Lung microvascular endothelial cell (primary cell): Measurements from ENCODE around the gene LAPTM5. TPM values are rescaled to one million over a fixed set of nuclear protein-coding genes. Genes with fewer than 3 reads are reported as not detected.

Source experiments
- DNase-seq, 2 donors: peaks; one replicate each; pipeline versions ENCODE4 v3.0.0 to v3.0.0-alpha.2; 2010; ENCODE audit warnings: low read depth in 2 of 2
- total RNA-seq: library from RNA; depleted of rRNA; stranded (reverse); fragments of >200 nt; gene quantifications from 2 replicates; pipeline ENCODE4 v1.2.1, GENCODE V29; 2014

LAPTM5 gene
- total RNA-seq, 1 donor from 2014 or later, result 66.7 TPM

DNA sequence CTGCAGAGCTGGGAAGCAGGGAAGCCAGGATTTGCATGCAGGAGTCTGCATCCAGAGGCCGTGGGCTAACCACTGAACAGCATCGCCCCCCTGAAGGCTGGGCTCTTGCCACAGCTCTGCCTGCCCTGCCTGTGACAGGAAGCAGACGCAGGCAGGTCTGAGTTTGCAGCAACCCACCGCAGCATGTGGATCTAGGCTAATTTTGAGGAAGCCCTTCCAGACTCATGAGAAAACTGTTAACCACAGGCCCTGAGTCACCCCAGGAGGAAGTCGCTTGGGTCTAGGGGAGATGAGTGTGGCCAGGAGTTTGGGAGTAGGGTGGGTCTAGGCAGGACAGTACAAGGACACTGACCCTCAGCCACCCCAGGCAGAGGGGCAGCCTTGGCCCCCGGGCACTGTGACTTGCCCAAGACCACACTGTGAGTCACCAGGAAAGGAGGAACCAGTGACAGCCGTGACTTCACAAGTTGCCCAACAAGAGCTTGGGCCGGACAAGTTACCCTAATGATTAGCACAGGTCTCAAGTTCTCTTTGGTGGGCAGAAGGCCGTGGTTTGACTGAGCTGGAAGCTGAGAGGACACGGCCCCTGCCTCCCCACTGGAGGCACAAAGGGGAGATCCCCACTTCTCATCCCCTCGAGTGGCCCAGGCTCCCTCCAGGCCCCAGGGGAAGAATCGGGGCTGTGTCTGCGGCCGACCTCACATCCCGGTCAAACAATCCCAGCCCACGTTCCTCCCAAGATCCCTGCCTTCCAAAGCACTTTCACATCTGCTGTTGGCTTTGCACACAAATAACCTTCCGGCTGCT, 826 bp downstream of the LAPTM5 start:
- peak; percentile 40 to 79 for DNase-seq

DNA sequence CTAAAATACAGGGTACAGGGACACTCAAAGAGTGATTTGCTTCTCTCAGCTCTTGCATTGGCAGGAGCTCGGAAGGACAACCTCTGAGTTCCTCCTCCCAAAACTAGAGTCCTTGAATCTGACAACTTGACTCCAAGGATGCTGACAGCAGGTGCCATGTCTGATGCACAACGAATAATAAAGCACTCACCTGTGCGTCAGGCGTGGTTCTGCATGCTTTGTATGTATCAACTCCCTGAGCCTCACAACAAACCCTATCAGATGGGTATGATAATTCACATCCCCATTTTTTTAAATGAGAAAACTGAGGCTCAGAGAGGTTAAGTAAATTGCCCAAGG, 1.4 kb downstream of the LAPTM5 start:
- DNase-seq, result no peak

DNA sequence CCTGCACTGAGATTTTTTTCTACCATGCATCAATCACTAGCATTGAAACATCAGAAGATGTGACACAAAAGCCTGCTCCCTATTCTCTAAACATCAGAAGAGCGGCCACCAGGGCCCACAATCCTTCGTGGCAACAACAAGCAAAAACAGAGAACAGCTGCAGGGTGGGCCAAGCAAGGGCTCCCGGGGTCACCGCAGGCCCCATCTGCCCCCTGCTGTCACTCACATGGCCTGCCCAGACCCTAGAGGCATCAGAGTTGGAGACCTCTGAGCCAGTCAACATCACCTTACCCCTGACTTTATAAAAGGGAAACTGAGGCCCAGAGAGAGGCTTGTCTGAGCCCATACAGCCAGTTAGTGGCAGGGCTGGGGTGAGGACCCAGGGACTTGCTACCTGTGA, 1.8 kb downstream of the LAPTM5 start:
- DNase-seq, result no peak

DNA sequence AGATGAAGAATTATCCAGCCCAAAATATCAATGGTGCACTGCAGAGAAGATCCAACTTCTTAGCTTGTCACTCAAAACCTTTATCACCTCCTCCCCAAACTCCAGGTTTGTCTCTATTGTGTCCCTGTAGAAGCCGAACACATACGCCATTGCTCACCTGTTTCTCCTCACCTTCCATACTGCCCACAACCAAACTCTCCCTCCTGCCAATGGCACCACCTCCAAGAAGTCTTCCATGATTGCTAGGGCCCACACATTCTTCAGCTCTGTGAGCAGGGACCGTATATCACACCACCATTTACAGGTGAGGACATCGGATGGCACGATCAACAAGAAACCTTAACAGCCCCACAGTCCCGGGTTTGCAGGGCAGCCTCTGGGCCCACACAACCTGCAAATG, 2.2 kb downstream of the LAPTM5 start:
- DNase-seq, result no peak

DNA sequence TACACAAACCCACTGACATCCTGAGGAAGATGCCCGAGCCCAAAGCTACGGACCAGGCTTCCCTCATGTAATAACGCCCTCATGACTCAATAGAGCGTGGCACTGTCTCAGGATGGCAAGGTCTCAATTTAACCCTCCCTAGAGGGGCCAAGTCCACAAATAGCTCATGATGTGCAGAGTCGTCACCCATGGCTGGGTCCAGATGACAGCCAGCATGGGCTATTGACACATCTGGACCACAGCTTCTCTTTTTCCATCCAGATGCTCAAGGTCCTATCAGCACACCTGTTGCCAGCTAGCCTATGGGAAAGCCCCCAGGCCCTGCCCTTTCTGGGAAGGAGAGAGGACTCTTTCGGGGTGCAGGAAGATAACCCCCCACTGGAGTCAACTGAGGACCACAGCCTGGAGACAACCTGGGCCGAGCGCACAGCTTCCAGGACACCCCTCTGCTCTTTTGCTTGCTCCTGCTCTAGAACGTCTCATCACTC, 2.8 kb downstream of the LAPTM5 start:
- no peak for DNase-seq

DNA sequence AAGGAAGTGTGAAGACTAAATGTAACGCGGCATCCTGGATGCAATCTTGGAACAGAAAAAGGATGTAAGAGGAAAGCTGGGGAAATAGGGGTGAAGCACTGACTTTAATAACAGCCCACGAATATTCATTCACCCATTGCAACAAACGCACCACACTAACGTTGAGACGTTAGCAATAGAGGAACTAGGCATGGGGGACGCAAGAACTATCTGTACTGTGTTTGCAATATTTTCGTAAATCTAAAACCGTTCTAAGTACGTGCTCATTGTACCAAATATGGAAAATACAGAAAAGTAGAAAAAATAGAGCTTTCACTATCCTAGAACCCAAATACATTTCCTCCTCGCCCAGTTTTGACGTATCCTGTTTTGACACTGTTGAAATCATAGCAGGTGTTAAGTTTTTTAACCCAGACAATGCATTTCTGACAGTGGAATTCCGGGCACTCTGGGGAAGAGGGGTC, 3.9 kb downstream of the LAPTM5 start:
- peak in 1 of 2 donors; percentile 57 for DNase-seq

DNA sequence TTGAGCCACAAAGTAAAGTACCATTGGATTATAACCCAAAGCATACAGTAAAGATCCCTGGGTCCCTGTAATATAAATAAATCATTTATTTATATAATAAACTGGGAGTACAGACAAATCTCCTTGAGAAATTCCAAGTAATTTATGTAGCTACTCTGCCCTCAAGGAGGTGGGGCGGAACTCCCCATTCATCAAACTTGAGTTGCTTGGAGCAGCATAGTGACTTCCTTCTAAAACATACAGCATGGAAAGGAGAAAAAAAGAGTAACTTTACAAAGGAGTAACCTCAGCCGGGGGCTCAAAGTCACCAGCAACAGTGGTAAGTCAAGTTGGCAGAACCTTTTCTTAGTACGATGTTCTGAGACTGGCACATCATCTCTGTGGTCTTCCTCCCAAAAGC, 4.5 kb downstream of the LAPTM5 start:
- DNase-seq, result no peak

DNA sequence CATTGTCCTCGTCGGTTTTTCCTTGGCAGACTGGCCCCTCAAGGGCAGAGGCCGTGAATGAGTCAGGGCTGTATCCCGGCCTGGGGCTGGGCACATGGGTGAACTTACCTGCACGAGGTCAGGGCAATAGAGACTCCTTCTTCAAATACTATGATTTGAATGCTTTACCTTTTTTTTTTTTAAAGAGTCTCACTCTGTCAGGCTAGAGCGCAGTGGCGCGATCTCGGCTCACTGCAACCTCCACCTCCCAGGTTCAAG, 5.0 kb downstream of the LAPTM5 start:
- DNase-seq, result no peak

DNA sequence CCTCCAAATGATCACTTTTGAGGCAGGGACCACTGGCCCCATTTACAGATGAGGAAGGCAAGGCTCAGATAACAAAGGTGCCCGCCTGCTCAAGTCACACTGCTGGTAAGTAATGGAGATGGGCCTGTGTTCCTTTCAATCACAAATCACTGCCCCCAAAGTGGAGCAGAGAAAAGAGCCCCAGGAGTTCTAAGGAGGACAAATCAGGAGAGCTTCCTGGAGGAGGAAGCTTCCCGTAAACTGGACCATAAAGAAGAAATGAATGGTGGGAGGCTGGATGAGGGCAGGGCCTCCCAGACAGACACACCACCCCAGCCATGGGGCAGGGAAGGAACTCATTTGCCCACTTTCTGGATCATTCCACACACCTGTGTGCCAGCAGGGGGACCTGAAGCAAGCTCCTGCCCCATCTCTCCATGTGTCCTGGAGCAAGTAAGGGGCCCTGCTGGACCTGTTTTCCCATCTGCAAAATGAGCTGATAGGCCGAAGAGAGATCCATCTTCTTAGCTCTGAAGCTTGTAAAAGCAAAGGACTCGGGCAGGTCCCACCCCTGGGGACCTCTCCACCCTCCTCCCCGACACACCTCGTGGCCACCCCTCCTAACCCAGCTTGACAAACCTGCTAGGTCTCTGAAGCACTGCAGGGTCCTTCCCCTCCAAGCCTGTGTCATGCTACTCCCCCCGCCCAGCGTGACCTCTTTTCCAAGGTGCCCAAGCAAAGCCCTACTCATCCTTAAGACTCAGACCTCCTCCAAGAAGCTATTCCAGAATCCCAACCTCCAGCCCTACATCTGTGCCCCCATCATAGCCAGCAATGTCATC, 5.5 kb downstream of the LAPTM5 start:
- DNase-seq, result no peak

DNA sequence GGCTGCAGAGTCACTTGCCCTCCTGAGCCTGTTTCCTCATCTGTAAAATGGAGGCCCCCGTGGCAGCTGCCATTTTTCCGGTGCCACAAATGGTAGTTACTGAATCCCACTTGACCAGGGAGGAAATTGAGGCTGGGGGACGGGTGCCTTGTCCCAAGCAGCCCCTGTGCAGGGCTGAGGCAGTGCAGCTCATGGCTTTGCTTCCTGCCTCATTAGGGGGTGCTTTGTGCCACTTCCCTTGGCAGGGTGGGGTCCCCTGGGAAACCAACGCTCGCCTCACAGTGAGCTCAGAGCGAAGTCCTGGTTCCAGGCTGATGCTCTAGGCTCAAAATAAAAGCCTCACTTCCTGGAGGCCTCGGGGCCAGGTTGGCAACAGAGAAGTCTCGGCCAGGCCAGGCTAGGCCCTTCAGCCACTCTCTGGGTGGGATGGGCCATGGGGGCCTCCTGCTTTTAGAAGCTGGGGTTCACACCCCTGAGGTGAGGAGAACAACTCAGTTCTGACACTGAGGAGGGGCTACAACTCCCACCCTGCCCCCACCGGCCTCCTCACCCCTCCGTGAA, 6.8 kb downstream of the LAPTM5 start:
- DNase-seq, result no peak

DNA sequence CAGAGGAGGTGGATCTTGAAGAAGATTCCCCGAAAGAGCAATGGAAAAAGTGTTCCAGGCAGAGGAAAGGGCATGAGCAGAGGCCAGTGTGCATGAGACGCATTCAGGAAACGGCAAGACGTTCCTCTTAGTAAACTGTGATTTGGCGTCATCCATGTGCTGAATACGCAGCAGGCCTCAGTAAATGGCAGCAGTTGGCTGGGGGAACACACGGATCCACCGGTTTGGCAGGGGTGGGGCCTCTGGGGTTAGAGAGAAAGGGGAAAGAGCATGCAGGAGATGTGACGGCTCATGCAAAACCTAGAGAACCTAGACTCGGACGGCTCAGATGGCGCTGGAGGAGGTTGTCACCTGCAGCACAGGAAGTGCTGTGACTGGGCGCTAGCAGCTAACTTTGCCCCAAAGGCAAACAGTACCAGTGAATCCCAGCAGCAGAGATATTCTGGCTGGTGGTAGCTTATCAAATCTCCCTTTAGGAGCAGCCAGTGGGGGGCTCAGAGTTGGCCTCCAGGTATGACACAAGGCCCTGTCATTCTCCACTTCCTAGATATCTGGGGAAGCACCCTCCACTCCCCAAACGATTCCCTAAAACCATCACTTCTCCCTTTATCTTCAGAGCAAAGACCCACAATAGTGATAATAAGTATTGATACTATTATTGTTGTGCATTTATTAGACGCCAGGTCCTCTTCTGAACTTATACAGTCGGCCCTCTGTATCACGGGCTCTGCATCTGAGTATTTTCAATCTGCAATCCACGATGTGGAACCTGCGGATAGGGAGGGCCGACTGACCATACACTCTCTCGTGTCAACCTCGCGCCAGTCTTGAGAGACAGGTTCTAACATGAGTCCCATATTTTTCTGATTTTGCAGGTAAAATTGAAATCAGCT, 7.6 kb downstream of the LAPTM5 start:
- DNase-seq, result no peak

DNA sequence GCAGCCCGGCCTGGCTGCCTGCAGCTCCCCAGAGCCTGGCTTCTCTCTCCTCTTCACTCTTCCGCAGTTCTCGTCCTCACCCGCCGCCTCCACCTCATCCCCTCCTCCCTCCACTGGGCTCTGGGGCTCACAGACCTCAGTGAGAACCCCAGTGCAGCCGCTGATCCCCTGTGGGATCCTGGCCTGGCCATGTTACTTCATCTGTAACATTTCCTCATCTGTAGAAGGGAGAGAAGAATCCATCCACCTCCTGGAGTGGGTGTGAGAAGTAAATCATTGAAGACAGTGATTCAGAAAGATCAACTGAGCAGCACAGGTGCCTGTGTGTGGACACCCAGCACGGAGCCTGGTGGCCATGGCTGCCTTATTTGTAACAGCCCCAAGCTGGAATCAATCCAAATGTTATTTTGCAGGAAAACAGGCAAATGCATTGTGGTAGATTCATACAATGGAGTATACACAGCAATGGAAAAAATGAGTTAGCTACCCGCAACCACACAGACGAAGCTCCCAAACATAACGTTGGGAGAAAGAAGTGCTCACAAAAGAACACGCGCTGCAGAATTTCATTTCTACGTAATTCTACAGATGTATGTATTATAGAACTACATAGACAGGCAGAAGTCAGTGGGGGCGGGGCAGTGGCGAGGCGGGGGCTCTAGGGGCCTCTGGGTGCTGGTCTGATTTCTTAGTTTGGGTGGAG, 8.7 kb downstream of the LAPTM5 start:
- DNase-seq, result peak in 1 of 2 donors; percentile 96

DNA sequence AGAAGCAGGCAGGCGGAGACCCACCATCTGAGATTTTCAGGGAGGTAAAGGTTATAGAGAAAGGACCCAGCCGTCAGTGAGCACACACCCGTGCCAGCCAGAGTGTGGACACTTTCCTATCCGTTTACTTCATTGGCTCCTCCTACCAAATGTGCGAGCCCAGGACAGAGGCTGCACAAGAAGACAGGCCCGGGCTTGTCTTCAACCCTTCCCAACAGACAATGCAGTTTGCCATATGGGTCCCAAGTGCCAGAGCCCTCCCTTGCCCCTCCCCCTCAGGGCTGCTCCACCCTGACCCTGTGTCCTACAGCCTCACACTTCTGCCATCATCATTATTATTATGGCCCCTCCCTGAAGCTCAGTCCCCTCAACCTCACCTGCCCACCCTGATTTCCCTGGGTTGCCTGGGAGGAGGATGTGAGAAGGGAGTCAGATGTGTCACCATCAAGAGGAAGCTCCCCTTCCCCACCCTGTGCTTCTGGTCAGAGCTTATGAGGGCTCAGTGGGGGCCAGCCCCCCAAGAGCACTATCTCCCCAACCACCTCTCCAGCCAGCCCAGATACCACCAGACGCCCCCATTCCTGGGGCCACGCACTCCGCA, 9.4 kb downstream of the LAPTM5 start:
- DNase-seq, result no peak

DNA sequence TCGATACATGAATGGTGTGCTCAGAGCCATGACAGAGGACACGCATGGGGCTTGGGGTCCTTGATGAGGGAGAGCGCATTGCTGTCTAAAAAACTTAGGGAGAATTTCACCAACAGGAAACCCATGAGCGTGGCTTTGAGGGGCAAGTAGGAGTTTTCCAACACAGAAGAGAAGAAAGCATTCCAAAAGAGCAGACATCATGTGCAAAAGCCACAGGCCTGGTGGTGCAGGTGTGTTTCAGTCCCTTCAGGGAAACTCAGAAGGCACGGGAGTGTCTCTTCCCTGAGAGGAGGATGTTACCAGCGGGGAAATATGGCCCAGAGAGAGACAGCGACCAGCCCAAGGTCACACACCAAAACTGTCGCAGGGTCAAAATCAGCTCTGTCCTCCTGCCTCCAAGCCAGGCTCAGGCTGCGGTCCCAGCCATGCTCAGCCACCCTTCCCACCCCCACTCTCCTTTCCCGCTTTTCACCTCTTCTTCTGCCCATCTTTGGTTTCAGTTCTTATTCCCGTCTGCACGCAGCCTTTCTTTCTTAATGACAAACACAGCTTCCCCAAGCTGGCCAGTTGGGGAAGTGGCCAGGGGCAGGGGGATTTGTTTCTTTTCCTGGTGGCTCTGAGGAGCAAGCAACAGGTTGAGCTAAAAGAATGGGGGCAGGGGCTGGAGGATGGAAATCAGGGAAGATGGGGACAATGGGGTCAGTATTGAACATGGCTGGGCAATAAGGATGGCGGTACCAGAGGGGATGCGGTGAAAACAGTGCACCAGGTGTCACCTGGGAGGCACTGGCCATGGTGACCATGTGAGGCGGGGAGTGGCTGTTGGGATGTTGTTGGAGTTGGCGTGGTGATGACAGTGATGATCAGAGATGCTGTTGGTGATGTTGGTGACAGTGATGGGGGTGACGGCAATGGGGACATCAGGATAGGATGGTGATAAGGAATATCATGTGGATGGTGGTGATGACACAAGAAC, 10.3 kb downstream of the LAPTM5 start:
- DNase-seq, result no peak

DNA sequence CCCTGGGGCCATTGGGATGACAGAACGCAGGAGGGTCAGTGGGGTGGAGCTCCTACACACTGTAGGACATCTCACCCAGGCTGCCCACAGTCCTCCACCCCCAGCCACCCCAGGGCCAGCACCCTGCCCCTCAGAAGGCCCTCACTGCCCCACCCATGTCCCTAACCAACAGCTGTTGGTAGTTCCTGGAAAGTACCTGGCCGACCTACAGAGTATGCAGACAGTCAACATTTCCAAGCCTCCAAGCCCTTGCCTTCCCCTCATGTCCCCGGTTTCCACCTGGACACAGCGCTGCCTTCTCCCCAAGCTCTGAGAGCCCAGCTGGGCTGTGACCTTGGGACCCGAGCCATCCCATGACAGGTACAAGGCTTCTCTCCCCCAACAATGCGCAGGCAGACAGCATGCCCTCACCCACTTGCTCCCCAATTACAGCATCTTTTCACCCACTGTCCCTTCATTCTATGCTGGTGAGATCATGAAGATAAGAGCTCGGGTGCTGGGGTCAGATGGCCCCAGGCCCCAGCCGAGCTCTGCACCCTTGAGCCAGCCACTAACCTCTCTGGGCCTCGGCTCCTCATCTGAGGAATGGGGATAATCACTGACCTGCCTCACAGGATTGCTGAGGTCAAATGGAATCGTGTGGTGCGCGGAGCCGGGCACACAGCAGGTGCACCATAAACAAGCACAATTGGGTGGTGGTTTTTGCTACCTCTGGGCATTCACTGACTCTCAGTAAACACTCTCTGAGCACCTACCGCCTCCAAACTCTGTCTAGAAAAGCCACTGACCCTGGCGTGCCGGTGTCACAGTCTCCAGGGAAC, 11.2 kb downstream of the LAPTM5 start:
- DNase-seq, result peak in 1 of 2 donors; percentile 31

DNA sequence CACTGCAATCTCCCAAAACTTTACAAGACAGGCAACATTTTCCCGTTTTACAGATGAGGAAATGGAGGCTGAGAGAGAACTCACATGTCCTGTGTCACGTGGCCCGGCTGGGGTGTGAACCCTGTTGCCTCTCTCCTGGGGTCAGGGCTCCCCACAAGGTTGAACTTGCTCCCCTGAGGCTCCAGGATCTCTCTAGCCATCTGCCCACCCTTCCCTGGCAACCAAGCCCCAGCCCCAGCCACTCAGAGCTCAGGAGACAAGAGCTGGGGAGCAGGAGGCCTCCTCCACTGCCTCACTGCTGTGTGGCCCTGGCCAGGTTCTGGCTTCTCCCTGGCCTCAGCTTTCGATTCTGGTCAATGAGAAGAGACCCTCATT, 11.8 kb downstream of the LAPTM5 start:
- DNase-seq, result no peak

DNA sequence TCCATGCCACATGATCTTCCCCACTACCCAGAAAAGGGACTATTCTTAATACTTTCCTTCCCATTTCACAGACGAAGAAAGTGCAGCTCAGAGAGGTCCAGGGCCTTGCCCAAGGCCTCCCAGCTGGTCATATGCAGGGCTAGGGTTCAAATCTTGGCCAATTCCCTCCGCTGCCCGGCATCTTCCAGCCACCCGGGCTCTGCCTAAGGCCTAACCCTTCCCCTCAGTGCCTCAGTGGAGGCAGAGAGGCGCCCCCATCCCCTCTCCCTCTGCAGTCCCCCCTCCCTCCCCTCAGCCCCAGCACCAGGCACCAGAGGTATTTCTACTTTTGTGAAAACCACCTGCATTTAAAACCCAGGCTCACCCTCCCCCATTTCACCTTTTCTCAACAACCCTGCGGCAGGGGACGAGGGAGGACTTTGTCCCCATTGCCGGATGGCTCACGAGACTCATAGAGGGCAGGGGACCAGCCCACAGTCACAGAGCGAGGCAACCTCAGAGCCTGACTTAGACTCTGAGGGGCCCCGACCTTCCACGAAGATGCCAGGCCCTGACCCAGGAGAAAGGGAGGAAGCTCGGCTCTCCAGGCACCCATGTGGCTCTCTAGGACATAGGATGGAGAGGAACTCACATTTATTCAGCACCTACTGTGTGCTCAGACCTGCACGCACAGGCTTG, 12.3 kb downstream of the LAPTM5 start:
- DNase-seq, result no peak
